Ectodermal cell (in vitro differentiated cells): Measurements from ENCODE around the gene NFRKB.

Source experiments
- H3K27ac ChIP-seq: 2 replicates; pipeline ENCODE4 v1.7.0; 2013; ENCODE audit warnings: mild to moderate bottlenecking, low read depth, low read length; ENCODE audit not compliant: insufficient read depth, poor library complexity, severe bottlenecking
- H3K27me3 ChIP-seq: 2 replicates; pipeline ENCODE4 v1.7.0; 2013; ENCODE audit warnings: mild to moderate bottlenecking, low read length; ENCODE audit not compliant: insufficient read depth, control insufficient read depth, poor library complexity, severe bottlenecking
- H3K36me3 ChIP-seq: one replicate; pipeline ENCODE4 v1.7.0; 2013; ENCODE audit warnings: low read length; ENCODE audit not compliant: control insufficient read depth, insufficient read depth
- H3K4me1 ChIP-seq: one replicate; pipeline ENCODE4 v1.7.0; 2013; ENCODE audit warnings: low read length; ENCODE audit not compliant: control insufficient read depth, insufficient read depth
- H3K4me3 ChIP-seq: 2 replicates; pipeline ENCODE4 v1.7.0; 2013; ENCODE audit warnings: low read depth, low read length, control low read depth; ENCODE audit not compliant: insufficient read depth
- H3K9me3 ChIP-seq: 2 replicates; pipeline ENCODE4 v1.7.0; 2013; ENCODE audit warnings: mild to moderate bottlenecking, low read length, moderate library complexity; ENCODE audit not compliant: control insufficient read depth
- WGBS, 2 experiments: methylation state at CpG; one replicate each; pipeline ENCODE4 v1.1.7; 2013; ENCODE audit warnings: missing lambda C conversion rate in 2 of 2; 5-methylcytosine and 5-hydroxymethylcytosine counted together

NFRKB gene

DNA sequence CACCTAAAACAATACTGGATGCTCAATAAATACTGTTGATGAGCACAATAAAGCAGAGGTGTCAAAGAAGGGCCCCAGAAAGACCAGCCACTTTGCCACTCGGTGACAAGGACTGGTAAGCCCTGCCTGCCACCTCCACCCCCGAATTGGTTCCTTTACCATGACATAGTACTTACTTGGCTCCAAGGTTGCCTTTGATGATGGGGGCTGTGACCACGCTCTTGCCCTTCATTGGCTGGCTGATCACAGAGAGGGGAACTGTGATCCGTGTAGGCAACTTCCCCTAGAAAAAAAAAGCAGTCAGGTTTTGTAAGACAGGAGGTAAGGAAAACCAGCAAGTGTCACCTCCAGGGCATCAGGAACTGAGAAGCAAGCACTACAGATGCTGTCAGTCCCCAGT, 29.7 kb downstream of the NFRKB start:
- Histone ChIP-seq H3K4me3 (no peak overlapping the region), H3K27ac (no peak overlapping the region), H3K9me3 (no peaks in the 10 kb centered on the region), H3K36me3 (peaks cover 55% of the 10 kb centered on the region), H3K4me1 (no peaks in the 10 kb centered on the region), H3K27me3 (no peaks in the 10 kb centered on the region)
- 91 to 98% methylated on average over 4 of the region's 4 CpGs for WGBS, 2 experiments

DNA sequence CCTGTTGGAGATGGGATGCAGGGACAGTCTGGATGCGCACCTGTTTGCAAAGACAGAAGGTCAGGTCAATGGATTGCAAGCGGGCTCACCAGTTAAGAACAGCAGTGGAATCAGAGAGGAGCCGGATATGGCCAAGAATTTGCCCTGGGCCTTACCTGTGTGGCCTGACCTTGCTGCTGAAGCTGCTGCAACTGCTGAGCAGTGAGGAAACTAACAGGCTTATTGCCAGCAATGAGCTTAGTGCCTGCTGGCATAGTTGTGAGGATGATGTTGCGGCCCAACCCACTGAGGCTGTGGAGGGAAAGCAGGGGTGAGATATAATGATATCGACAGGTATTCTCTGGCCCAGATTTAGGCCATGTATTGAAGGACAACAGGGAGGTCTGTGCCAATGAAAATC, 30.6 kb downstream of the NFRKB start:
- Histone ChIP-seq H3K4me3 (no peak overlapping the region), H3K4me1 (no peaks in the 10 kb centered on the region), H3K36me3 (peaks cover 59% of the 10 kb centered on the region), H3K27ac (no peak overlapping the region), H3K27me3 (no peaks in the 10 kb centered on the region), H3K9me3 (no peaks in the 10 kb centered on the region)
- WGBS, 2 experiments = 94 to 96% methylated on average over 5 of the region's 5 CpGs

DNA sequence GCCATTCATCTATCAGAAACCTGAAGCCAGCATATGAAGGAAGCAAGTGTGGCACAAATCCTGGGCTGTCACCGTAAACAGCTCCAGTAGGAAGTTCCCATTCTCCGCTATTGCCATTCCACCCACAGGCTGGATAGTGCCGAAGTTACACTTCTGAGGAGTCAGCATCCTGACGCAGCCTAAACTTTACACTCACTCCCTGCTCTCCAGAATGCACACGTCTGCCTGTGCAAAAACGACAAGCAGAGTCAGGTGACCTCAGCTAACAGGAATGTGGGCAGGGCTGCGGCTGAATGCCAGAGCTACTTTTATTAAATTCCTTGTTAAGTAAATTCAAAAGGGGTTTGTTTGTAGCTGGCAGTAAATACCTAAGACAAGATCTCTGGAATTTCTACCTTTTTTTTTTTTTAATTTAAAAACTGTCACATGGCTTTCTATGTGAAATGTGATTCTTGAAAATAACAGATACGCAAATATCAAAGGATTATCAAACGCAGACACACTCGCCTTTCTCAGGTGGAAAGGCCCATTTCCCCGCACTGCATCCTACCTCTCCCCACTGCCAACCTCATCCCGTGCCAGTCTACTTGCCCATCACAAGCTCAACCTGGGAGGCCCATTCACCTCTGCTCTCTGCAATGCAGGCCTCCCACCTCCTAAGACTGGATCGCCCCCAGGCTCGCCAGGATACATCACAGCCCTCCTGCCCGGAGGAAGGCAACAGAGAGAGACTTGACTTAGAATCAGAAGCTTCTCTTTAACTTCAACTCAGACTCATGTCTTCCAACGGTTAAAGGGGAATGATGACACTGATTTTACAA, 33.5 kb downstream of the NFRKB start:
- Histone ChIP-seq H3K36me3 (peaks cover 41% of the 10 kb centered on the region), H3K27me3 (no peaks in the 10 kb centered on the region), H3K9me3 (no peaks in the 10 kb centered on the region), H3K27ac (peak overlapping the region; percentile 52), H3K4me3 (no peak overlapping the region), H3K4me1 (no peaks in the 10 kb centered on the region)
- WGBS, 2 experiments = 79 to 82% methylated on average over 16 of the region's 16 CpGs

DNA sequence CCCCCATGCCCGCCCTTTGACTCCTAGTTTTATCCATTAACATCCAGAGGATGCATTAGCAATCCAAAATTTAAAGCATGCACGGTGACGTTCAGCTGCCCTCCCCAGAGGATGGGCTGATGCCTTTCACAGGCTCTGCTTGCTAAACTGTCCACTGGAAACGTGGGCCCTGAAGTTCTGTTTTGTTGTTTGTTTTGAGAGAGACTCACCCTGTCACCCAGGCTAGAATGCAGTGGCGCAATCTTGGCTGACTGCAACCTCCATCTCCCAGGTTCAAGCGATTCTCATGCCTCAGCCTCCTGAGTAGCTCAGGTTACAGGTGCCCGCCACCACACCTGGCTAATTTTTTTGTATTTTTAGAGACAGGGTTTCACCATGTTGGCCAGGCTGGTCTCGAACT, 39.3 kb downstream of the NFRKB start:
- no peak overlapping the region for H3K27ac ChIP-seq

DNA sequence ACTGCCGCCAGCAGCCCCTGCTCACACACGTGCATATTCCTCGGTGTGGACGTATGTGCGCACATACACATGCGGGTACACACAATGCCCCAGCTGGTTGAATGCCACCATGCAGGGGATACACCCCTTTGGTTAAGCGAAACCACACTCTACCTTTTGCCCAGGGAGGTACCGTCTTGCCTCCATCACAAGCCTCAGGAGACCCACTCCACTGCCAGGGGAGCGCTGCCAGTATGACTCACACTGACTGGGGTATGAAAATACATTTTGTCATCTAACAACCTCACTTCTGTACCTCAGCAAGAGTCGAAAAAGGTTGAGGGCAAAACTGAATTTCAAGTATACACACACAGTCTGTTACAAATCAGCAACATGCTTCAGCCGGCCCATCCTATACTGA, 40.3 kb downstream of the NFRKB start:
- H3K4me1 ChIP-seq = no peaks in the 10 kb centered on the region
- no peaks in the 10 kb centered on the region for H3K9me3 ChIP-seq
- no peak overlapping the region for H3K4me3 ChIP-seq
- H3K27ac ChIP-seq = no peak overlapping the region
- H3K36me3 ChIP-seq = peaks cover 4% of the 10 kb centered on the region
- WGBS, 2 experiments = 89 to 90% methylated on average over 11 of the region's 11 CpGs
- H3K27me3 ChIP-seq = no peaks in the 10 kb centered on the region

More for the DNA sequence above, 39.3 kb downstream of the NFRKB start:
- H3K4me3 ChIP-seq = no peak overlapping the region
- WGBS, 2 experiments = 85 to 88% methylated on average over 8 of the region's 8 CpGs
- H3K27me3 ChIP-seq = no peaks in the 10 kb centered on the region
- H3K9me3 ChIP-seq = no peaks in the 10 kb centered on the region
- no peaks in the 10 kb centered on the region for H3K4me1 ChIP-seq
- H3K36me3 ChIP-seq = peaks cover 9% of the 10 kb centered on the region

DNA sequence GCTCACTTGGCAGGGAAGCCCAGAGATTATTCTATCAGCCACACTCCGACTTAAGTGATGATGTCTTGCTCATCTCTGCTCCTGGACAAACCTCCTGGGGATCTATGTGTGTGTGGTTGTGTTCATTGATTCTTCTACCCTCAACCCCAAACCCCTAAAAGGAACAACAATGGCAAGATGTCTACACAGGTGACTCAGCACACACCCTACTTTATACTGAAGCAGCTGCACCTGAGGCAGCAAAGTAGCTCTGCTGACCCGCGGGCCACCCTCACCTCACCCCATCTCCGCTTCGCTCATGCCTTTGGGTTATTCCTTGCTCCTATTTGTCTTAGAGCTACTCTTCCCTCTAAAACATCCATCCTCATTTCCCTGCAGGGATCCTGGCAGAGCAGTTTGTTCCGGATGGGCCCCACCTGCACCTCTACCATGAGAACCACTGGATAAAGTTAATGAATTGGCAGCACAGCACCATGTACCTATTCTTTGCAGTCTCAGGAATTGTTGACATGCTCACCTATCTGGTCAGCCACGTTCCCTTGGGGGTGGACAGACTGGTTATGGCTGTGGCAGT, 41.1 kb downstream of the NFRKB start:
- Histone ChIP-seq H3K4me1 (no peaks in the 10 kb centered on the region), H3K36me3 (no peaks in the 10 kb centered on the region), H3K9me3 (no peaks in the 10 kb centered on the region), H3K27ac (no peak overlapping the region), H3K27me3 (no peaks in the 10 kb centered on the region), H3K4me3 (no peak overlapping the region)
- WGBS, 2 experiments = 90 to 94% methylated on average over 6 to 7 of the region's 7 CpGs

DNA sequence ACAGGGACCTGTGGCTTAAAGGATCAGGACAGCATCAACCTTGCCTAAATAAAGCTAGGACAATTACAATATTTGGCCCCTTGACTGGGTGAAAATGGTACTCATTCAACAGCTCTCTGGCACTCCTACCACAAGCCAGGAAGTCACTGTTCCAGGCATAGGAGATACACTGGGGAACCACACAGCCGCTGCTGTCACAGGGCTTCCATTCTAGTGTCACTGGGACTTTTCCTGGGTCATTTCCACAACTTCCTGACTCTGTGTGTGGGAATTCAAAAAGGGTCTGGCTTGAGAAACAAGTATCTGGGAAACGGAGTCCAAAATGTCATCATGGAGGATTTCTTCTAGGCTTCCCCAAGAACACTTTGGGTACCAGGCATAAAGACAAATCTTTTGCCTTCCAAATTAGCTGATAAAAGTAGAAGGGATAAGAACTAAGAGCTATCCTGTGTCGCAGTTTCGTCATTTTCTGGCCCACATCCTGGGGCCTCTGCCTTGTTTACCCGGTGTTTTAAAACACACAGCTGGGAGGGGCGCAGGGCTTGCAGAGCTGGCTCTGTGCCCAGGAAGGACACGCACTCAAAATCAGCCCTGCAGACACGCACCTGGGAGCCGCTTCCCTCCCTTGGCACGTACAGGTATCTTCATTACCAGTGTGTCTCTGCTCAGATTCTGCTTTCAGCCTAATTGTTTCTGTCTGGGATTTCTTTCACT, 41.7 kb downstream of the NFRKB start:
- 82% methylated on average over 10 of the region's 10 CpGs for WGBS, 2 experiments

DNA sequence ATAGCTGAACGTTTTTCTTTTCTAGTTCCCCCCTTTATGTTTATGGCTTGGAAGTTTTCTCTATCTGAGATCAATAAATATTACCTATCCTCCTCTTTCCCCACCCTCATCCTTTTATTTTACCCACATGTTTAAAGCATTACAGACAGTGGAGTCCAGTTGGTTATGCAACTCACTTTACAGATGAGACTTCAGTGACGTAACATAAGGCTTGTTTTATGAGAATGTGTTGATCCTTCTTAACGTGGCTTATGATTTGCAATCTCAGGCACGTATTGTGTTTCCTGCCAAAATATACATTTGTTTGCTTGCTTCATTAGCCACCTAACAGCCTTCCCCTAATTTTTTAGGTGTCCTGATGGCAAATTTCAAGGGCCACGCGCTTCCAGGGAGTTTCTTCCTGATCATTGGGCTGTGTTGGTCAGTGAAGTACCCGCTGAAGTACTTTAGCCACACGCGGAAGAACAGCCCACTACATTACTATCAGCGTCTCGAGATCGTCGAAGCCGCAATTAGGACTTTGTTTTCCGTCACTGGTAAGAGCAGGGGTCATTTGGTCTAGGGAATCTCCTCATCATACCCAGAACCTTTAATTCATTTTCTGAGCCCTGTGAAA, 43.1 kb downstream of the NFRKB start:
- WGBS, 2 experiments = 92% methylated on average over 14 to 15 of the region's 15 CpGs
- Histone ChIP-seq H3K27ac (no peak overlapping the region), H3K4me3 (no peak overlapping the region), H3K27me3 (no peaks in the 10 kb centered on the region), H3K9me3 (no peaks in the 10 kb centered on the region), H3K36me3 (no peaks in the 10 kb centered on the region), H3K4me1 (no peaks in the 10 kb centered on the region)

More for the DNA sequence above, 41.7 kb downstream of the NFRKB start:
- Histone ChIP-seq H3K4me1 (no peaks in the 10 kb centered on the region), H3K9me3 (no peaks in the 10 kb centered on the region), H3K4me3 (no peak overlapping the region), H3K27me3 (no peaks in the 10 kb centered on the region), H3K27ac (no peak overlapping the region), H3K36me3 (no peaks in the 10 kb centered on the region)

DNA sequence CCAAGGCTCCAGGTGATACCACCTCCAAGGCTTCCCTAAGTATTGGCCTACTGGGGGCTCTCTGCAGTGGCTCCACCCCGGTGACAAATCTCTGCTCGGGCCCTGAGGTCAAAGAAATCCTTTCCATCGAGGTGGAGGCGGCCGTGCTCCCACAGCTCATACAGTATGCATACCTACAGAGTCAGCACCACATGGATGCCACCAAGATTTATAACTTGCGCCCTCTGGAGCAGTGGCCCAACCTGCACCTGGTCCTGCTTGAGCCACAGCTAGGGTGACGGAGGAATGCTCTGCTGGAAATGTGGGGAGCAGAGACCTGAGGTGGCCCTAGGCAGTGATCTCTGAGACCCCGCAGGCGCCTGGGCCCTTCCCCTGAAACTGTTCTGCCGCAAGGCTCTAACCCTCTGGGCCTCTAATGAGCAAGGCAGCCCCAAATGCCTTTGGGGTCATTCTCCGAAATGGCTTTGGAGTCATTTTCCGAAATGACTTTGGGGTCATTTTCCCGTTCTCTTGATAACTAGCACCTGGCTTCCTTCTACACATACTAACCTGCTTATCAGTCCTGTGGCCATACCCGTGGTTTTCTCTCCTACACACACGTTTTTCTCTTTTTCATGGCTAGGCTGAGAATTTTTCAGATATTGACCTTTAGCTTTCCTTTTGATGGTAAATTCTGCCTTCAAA, 45.8 kb downstream of the NFRKB start:
- H3K9me3 ChIP-seq = no peaks in the 10 kb centered on the region
- H3K27ac ChIP-seq = no peak overlapping the region
- WGBS, 2 experiments = 92 to 93% methylated on average over 15 of the region's 15 CpGs
- H3K27me3 ChIP-seq = no peaks in the 10 kb centered on the region
- H3K4me3 ChIP-seq = no peak overlapping the region
- H3K36me3 ChIP-seq = no peaks in the 10 kb centered on the region
- H3K4me1 ChIP-seq = no peaks in the 10 kb centered on the region
